GM21737 (cell line): ENCODE measurements around the gene SLC22A13.
"Not testable (repeated sequence)": the region's sequence is repeated elsewhere in the genome, so short reads cannot be mapped to it uniquely, and the experiment has no call there.

ENCODE experiments used
- ATAC-seq: cut with Tn5 transposase; IDR thresholded peaks from one replicate; pipeline ENCODE4 v1.9.1; 2021; ENCODE audit warnings: mild to moderate bottlenecking, moderate library complexity; ENCODE audit not compliant: unreplicated experiment

SLC22A13 gene

GRCh38 chr3:38264353-38264771 lies 1.2 kb upstream of the SLC22A13 start:
- ATAC-seq = no peak

- ATAC-seq = no peak
These were observed 833 bp upstream of the SLC22A13 start for GRCh38 chr3:38264779-38265178.

- no peak for ATAC-seq
These were observed 1.2 kb downstream of the SLC22A13 start for GRCh38 chr3:38266810-38267209.

- no peak for ATAC-seq
These were observed 2.0 kb downstream of the SLC22A13 start for GRCh38 chr3:38267662-38268061.

- no peak for ATAC-seq
These were observed 2.5 kb downstream of the SLC22A13 start for GRCh38 chr3:38268087-38268486.

- no peak for ATAC-seq
These were observed 2.9 kb downstream of the SLC22A13 start for GRCh38 chr3:38268522-38268921.

- no peak for ATAC-seq
These were observed 5.0 kb downstream of the SLC22A13 start for GRCh38 chr3:38270606-38271005.

GRCh38 chr3:38271553-38271952 lies 5.9 kb downstream of the SLC22A13 start:
- no peak for ATAC-seq

- ATAC-seq = no peak
These were observed 9.4 kb downstream of the SLC22A13 start for GRCh38 chr3:38274864-38275649.

GRCh38 chr3:38275658-38276057 lies 10.0 kb downstream of the SLC22A13 start:
- ATAC-seq = no peak

GRCh38 chr3:38276081-38276916 lies 10.7 kb downstream of the SLC22A13 start:
- ATAC-seq = no peak

- ATAC-seq = no peak
These were observed 11.5 kb downstream of the SLC22A13 start for GRCh38 chr3:38276917-38277630.

GRCh38 chr3:38278841-38279240 lies 13.2 kb downstream of the SLC22A13 start:
- no peak for ATAC-seq

GRCh38 chr3:38281895-38282686 lies 16.5 kb downstream of the SLC22A13 start, which contains the start of gene SLC22A14:
Gene SLC22A14 (plus strand): TSS chr3:38282294. CDS start chr3:38306027, 23,733 bp downstream.
- no peak for ATAC-seq

GRCh38 chr3:38283810-38284755 lies 18.5 kb downstream of the SLC22A13 start:
- no peak for ATAC-seq

- no peak for ATAC-seq
These were observed 19.1 kb downstream of the SLC22A13 start for GRCh38 chr3:38284756-38285150.

GRCh38 chr3:38289286-38290217 lies 23.9 kb downstream of the SLC22A13 start:
- ATAC-seq = not testable (repeated sequence)

- ATAC-seq = not testable (repeated sequence)
These were observed 31.4 kb downstream of the SLC22A13 start for GRCh38 chr3:38297053-38297452.
